Activated naive CD4-positive, alpha-beta T cell treated with anti-CD3 and anti-CD28 coated beads, Interleukin-2, amount 10 ng/mL, durations not matched to agents 7 days and 5 days (primary cell): ENCODE measurements around the gene SHC3.

Experiments used
- CTCF ChIA-PET: fragments of 350-600 bp; sonication (Branson Sonifier 250); formaldehyde crosslinking; loops from one replicate; lab custom pipeline; 2021; ENCODE audit warnings: antibody characterized with exemption; lab: Charles Lee
- DNase-seq: peaks from one replicate; pipeline ENCODE4 v3.0.0-alpha.2; 2020
- H3K27ac Mint-ChIP-seq: one replicate; pipeline ENCODE4 v1.8.0; 2021; ENCODE audit warnings: mild to moderate bottlenecking, moderate library complexity, mixed read lengths
- H3K27me3 Mint-ChIP-seq: one replicate; pipeline ENCODE4 v1.8.0; 2021; ENCODE audit warnings: mild to moderate bottlenecking, mixed read lengths
- H3K36me3 Mint-ChIP-seq: one replicate; pipeline ENCODE4 v1.8.0; 2021; ENCODE audit warnings: mixed read lengths
- H3K4me1 Mint-ChIP-seq: one replicate; pipeline ENCODE4 v1.8.0; 2021; ENCODE audit warnings: mixed read lengths
- H3K4me3 Mint-ChIP-seq: one replicate; pipeline ENCODE4 v1.8.0; 2021; ENCODE audit warnings: mild to moderate bottlenecking, moderate library complexity, mixed read lengths
- H3K9me3 Mint-ChIP-seq: one replicate; pipeline ENCODE4 v1.8.0; 2021; ENCODE audit warnings: mixed read lengths

SHC3 gene

GRCh38 chr9:89093201-89093975, 85.2 kb downstream of the SHC3 start:
- H3K4me3 Mint-ChIP-seq = no peak overlapping the region
- H3K36me3 Mint-ChIP-seq = no peaks in the 10 kb centered on the region
- H3K27ac Mint-ChIP-seq = no peak overlapping the region
- no peaks in the 10 kb centered on the region for H3K9me3 Mint-ChIP-seq
- CTCF ChIA-PET = no interaction called here
- DNase-seq = no peak
- peaks cover 13% of the 10 kb centered on the region for H3K27me3 Mint-ChIP-seq
- H3K4me1 Mint-ChIP-seq = no peaks in the 10 kb centered on the region

- H3K9me3 Mint-ChIP-seq = no peaks in the 10 kb centered on the region
- peaks cover 16% of the 10 kb centered on the region for H3K27me3 Mint-ChIP-seq
- no peak for DNase-seq
- no peak overlapping the region for H3K4me3 Mint-ChIP-seq
- H3K27ac Mint-ChIP-seq = no peak overlapping the region
- CTCF ChIA-PET = no interaction called here
- H3K36me3 Mint-ChIP-seq = no peaks in the 10 kb centered on the region
- no peaks in the 10 kb centered on the region for H3K4me1 Mint-ChIP-seq
Observed at GRCh38 chr9:89089176-89089575, 89.4 kb downstream of the SHC3 start.

- no peak for DNase-seq
- H3K36me3 Mint-ChIP-seq = no peaks in the 10 kb centered on the region
- no peak overlapping the region for H3K27ac Mint-ChIP-seq
- CTCF ChIA-PET = no interaction called here
- no peaks in the 10 kb centered on the region for H3K9me3 Mint-ChIP-seq
- H3K27me3 Mint-ChIP-seq = peaks cover 18% of the 10 kb centered on the region
- no peak overlapping the region for H3K4me3 Mint-ChIP-seq
- H3K4me1 Mint-ChIP-seq = no peaks in the 10 kb centered on the region
Observed at GRCh38 chr9:89083626-89084025, 95.0 kb downstream of the SHC3 start.

- H3K27ac Mint-ChIP-seq = no peak overlapping the region
- DNase-seq = no peak
- H3K27me3 Mint-ChIP-seq = peaks cover 30% of the 10 kb centered on the region
- no peaks in the 10 kb centered on the region for H3K4me1 Mint-ChIP-seq
- H3K4me3 Mint-ChIP-seq = no peak overlapping the region
- CTCF ChIA-PET = no interaction called here
- no peaks in the 10 kb centered on the region for H3K36me3 Mint-ChIP-seq
- H3K9me3 Mint-ChIP-seq = no peaks in the 10 kb centered on the region
Observed at GRCh38 chr9:89080193-89080592, 98.4 kb downstream of the SHC3 start.

GRCh38 chr9:89079391-89079790, 99.2 kb downstream of the SHC3 start:
- H3K4me1 Mint-ChIP-seq = no peaks in the 10 kb centered on the region
- H3K27me3 Mint-ChIP-seq = peaks cover 30% of the 10 kb centered on the region
- H3K9me3 Mint-ChIP-seq = no peaks in the 10 kb centered on the region
- H3K36me3 Mint-ChIP-seq = no peaks in the 10 kb centered on the region
- H3K4me3 Mint-ChIP-seq = no peak overlapping the region
- no peak overlapping the region for H3K27ac Mint-ChIP-seq
- CTCF ChIA-PET = no interaction called here
- DNase-seq = no peak

GRCh38 chr9:89078860-89079259, 99.8 kb downstream of the SHC3 start:
- Mint-ChIP-seq H3K27me3 (peaks cover 30% of the 10 kb centered on the region), H3K4me3 (no peak overlapping the region), H3K27ac (no peak overlapping the region), H3K4me1 (no peaks in the 10 kb centered on the region), H3K36me3 (no peaks in the 10 kb centered on the region), H3K9me3 (no peaks in the 10 kb centered on the region)
- CTCF ChIA-PET = no interaction called here
- DNase-seq = no peak

GRCh38 chr9:89078421-89078820, 100.2 kb downstream of the SHC3 start:
- CTCF ChIA-PET = no interaction called here
- Mint-ChIP-seq H3K27me3 (peaks cover 29% of the 10 kb centered on the region), H3K4me1 (no peaks in the 10 kb centered on the region)

GRCh38 chr9:89077519-89077918, 101.1 kb downstream of the SHC3 start:
- CTCF ChIA-PET = no interaction called here
- H3K9me3 Mint-ChIP-seq = no peaks in the 10 kb centered on the region
- peaks cover 29% of the 10 kb centered on the region for H3K27me3 Mint-ChIP-seq
- H3K4me3 Mint-ChIP-seq = no peak overlapping the region
- H3K4me1 Mint-ChIP-seq = no peaks in the 10 kb centered on the region
- H3K27ac Mint-ChIP-seq = no peak overlapping the region
- H3K36me3 Mint-ChIP-seq = no peaks in the 10 kb centered on the region
- no peak for DNase-seq

More at GRCh38 chr9:89078421-89078820, 100.2 kb downstream of the SHC3 start:
- no peak overlapping the region for H3K4me3 Mint-ChIP-seq
- no peak for DNase-seq
- H3K9me3 Mint-ChIP-seq = no peaks in the 10 kb centered on the region
- H3K27ac Mint-ChIP-seq = no peak overlapping the region
- no peaks in the 10 kb centered on the region for H3K36me3 Mint-ChIP-seq

GRCh38 chr9:89073397-89073796, 105.2 kb downstream of the SHC3 start:
- Mint-ChIP-seq H3K27me3 (peaks cover 23% of the 10 kb centered on the region), H3K36me3 (no peaks in the 10 kb centered on the region), H3K4me3 (no peak overlapping the region), H3K27ac (no peak overlapping the region), H3K4me1 (no peaks in the 10 kb centered on the region), H3K9me3 (no peaks in the 10 kb centered on the region)
- CTCF ChIA-PET = no interaction called here
- DNase-seq = no peak

GRCh38 chr9:89071591-89071990, 107.0 kb downstream of the SHC3 start:
- no peak overlapping the region for H3K27ac Mint-ChIP-seq
- H3K36me3 Mint-ChIP-seq = no peaks in the 10 kb centered on the region
- H3K27me3 Mint-ChIP-seq = peaks cover 15% of the 10 kb centered on the region
- DNase-seq = no peak
- no peak overlapping the region for H3K4me3 Mint-ChIP-seq
- H3K9me3 Mint-ChIP-seq = no peaks in the 10 kb centered on the region
- no peaks in the 10 kb centered on the region for H3K4me1 Mint-ChIP-seq
- CTCF ChIA-PET = no interaction called here

GRCh38 chr9:89066835-89067234, 111.8 kb downstream of the SHC3 start:
- CTCF ChIA-PET = interaction anchor here (1.3 kb wide), 1 partner anchor 212 kb away, joined by 3 read pairs; no protein-coding TSS in a partner anchor
- no peaks in the 10 kb centered on the region for H3K9me3 Mint-ChIP-seq
- H3K4me1 Mint-ChIP-seq = no peaks in the 10 kb centered on the region
- DNase-seq = no peak
- no peak overlapping the region for H3K4me3 Mint-ChIP-seq
- peaks cover 7% of the 10 kb centered on the region for H3K27me3 Mint-ChIP-seq
- H3K27ac Mint-ChIP-seq = no peak overlapping the region
- no peaks in the 10 kb centered on the region for H3K36me3 Mint-ChIP-seq

GRCh38 chr9:89065921-89066320, 112.7 kb downstream of the SHC3 start:
- H3K4me3 Mint-ChIP-seq = no peak overlapping the region
- no peaks in the 10 kb centered on the region for H3K9me3 Mint-ChIP-seq
- peaks cover 7% of the 10 kb centered on the region for H3K27me3 Mint-ChIP-seq
- CTCF ChIA-PET = interaction anchor here (1.3 kb wide), 1 partner anchor 213 kb away, joined by 3 read pairs; no protein-coding TSS in a partner anchor
- no peaks in the 10 kb centered on the region for H3K4me1 Mint-ChIP-seq
- H3K36me3 Mint-ChIP-seq = no peaks in the 10 kb centered on the region
- DNase-seq = no peak
- no peak overlapping the region for H3K27ac Mint-ChIP-seq

GRCh38 chr9:89060790-89061189, 117.8 kb downstream of the SHC3 start:
- Mint-ChIP-seq H3K36me3 (no peaks in the 10 kb centered on the region), H3K4me3 (no peak overlapping the region), H3K27me3 (peaks cover 7% of the 10 kb centered on the region)

GRCh38 chr9:89059925-89060506, 118.6 kb downstream of the SHC3 start:
- Mint-ChIP-seq H3K4me3 (no peak overlapping the region), H3K4me1 (no peaks in the 10 kb centered on the region), H3K9me3 (no peaks in the 10 kb centered on the region), H3K27me3 (peaks cover 4% of the 10 kb centered on the region), H3K27ac (no peak overlapping the region), H3K36me3 (no peaks in the 10 kb centered on the region)
- CTCF ChIA-PET = no interaction called here
- DNase-seq = no peak

More at GRCh38 chr9:89060790-89061189, 117.8 kb downstream of the SHC3 start:
- H3K4me1 Mint-ChIP-seq = no peaks in the 10 kb centered on the region
- no peaks in the 10 kb centered on the region for H3K9me3 Mint-ChIP-seq
- no peak overlapping the region for H3K27ac Mint-ChIP-seq
- CTCF ChIA-PET = no interaction called here
- DNase-seq = no peak

- Mint-ChIP-seq H3K4me1 (no peaks in the 10 kb centered on the region), H3K36me3 (no peaks in the 10 kb centered on the region), H3K4me3 (no peak overlapping the region), H3K9me3 (no peaks in the 10 kb centered on the region), H3K27ac (no peak overlapping the region), H3K27me3 (peaks cover 4% of the 10 kb centered on the region)
- CTCF ChIA-PET = no interaction called here
- no peak for DNase-seq
Observed at GRCh38 chr9:89058906-89059305, 119.7 kb downstream of the SHC3 start.
